ENCODE results near the gene GPRC5D. TPM values are rescaled to one million over a fixed set of nuclear protein-coding genes. Genes with fewer than 3 reads are reported as not detected.

GPRC5D gene
- total RNA-seq, 4 donors from 2014 or later = 0.95 TPM; not detected in 3

- Histone ChIP-seq H3K4me1 (peaks cover 0 to 55% (median 40%) of the 10 kb centered on the region in 3 donors), H3K36me3 (no peaks in the 10 kb centered on the region), H3K4me3 (no peak overlapping the region), H3K27ac (no peak overlapping the region), H3K9me3 (no peaks in the 10 kb centered on the region), H3K27me3 (peaks cover 0 to 8% (median 0%) of the 10 kb centered on the region in 4 donors)
- 55 to 69% methylated on average over 13 to 14 of the region's 14 CpGs for WGBS, 2 donors
- TF ChIP-seq POLR2A (IDR thresholded peaks at IDR 0.05) = no peak
- TF ChIP-seq, protein P1, sequence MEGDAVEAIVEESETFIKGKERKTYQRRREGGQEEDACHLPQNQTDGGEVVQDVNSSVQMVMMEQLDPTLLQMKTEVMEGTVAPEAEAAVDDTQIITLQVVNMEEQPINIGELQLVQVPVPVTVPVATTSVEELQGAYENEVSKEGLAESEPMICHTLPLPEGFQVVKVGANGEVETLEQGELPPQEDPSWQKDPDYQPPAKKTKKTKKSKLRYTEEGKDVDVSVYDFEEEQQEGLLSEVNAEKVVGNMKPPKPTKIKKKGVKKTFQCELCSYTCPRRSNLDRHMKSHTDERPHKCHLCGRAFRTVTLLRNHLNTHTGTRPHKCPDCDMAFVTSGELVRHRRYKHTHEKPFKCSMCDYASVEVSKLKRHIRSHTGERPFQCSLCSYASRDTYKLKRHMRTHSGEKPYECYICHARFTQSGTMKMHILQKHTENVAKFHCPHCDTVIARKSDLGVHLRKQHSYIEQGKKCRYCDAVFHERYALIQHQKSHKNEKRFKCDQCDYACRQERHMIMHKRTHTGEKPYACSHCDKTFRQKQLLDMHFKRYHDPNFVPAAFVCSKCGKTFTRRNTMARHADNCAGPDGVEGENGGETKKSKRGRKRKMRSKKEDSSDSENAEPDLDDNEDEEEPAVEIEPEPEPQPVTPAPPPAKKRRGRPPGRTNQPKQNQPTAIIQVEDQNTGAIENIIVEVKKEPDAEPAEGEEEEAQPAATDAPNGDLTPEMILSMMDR (IDR thresholded peaks at IDR 0.05) = no peak
- no peak for DNase-seq
- intact Hi-C loops (cut with DNase I) = no loop called here
These were observed 48.0 kb downstream of the GPRC5D start for GRCh38 chr12:12903642-12904609.

DNA sequence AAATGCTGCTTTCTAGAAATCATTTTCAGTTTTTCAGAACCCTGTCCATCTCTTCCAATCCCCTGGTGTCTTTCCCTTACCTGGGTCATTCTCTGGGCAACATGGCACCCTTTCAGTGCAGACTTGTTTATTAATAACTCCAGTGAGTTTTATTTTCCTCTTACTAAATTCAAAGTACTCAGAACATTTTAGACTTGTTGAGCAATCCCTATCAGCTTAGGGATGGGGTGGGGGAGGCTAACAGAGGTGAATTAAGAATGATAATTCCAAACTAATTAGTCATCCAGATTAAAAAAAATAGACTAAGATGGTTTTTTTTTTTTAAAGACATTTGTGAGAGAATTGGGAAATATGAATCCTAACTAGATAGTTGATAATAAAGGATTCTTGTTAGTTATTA lies 49.9 kb downstream of the GPRC5D start:
- H3K4me3 ChIP-seq = no peak overlapping the region
- intact Hi-C loops (cut with DNase I) = no loop called here
- TF ChIP-seq, protein P1 (IDR thresholded peaks at IDR 0.05) = no peak
- TF ChIP-seq POLR2A (IDR thresholded peaks at IDR 0.05) = no peak

DNA sequence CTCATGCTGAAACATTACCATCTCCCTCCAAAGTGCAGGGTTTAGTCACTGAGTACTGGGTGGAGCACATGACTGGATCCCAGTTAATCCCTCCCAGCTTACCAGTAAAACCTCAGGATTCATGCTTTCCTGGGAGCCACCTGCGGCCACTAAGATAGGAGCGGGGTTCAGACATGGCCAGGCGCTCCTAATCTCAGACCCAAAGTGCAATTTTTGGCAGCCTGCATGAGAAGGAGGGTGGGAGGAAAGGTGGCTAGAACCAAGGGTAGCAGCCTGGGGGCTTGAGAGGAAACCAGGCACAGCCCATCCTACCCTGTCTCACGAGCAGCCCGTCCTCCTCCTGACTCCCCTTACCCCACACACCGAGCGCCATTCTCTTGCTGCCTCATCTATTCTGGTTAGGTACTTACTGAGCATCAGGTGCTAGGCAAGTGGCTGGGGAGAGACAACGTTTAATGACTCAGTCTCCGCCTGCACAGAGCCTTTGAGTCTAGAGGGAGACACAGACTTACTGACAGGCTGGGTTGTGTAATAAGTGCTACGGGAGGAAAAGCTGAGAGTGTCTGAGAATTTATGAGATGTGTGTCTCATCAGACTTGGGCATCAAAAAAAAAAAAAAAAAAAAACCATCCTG lies 50.7 kb downstream of the GPRC5D start:
- no peak for DNase-seq
- intact Hi-C loops (cut with DNase I) = no loop called here
- peak overlapping the region in 1 of 4 donors; percentile 14 for H3K4me3 ChIP-seq
- peaks cover 0 to 60% (median 41%) of the 10 kb centered on the region in 3 donors for H3K4me1 ChIP-seq
- H3K9me3 ChIP-seq = no peaks in the 10 kb centered on the region
- 26 to 53% methylated on average over 7 to 10 of the region's 10 CpGs for WGBS, 2 donors
- H3K36me3 ChIP-seq = no peaks in the 10 kb centered on the region
- H3K27me3 ChIP-seq = peaks cover 0 to 8% (median 0%) of the 10 kb centered on the region in 4 donors
- peak overlapping the region; percentile 60 to 86 (median 68) for H3K27ac ChIP-seq
- TF ChIP-seq POLR2A (IDR thresholded peaks at IDR 0.05) = no peak
- TF ChIP-seq, protein P1 (IDR thresholded peaks at IDR 0.05) = no peak

More for the DNA sequence above, 49.9 kb downstream of the GPRC5D start:
- Histone ChIP-seq H3K4me1 (peaks cover 0 to 55% (median 40%) of the 10 kb centered on the region in 3 donors), H3K9me3 (no peaks in the 10 kb centered on the region), H3K36me3 (no peaks in the 10 kb centered on the region), H3K27me3 (peaks cover 0 to 8% (median 0%) of the 10 kb centered on the region in 4 donors), H3K27ac (peak overlapping the region; percentile 17 to 70 (median 68))
- DNase-seq = no peak

- H3K9me3 ChIP-seq = no peaks in the 10 kb centered on the region
These were observed 51.2 kb downstream of the GPRC5D start for GRCh38 chr12:12900786-12901157.

More at GRCh38 chr12:12900786-12901157, 51.2 kb downstream of the GPRC5D start:
- WGBS, 2 donors = 50 to 55% methylated on average over 2 of the region's 2 CpGs
- no peak for TF ChIP-seq POLR2A (IDR thresholded peaks at IDR 0.05)
- TF ChIP-seq, protein P1 (IDR thresholded peaks at IDR 0.05) = no peak
- peaks cover 0 to 64% (median 45%) of the 10 kb centered on the region in 3 donors for H3K4me1 ChIP-seq
- no peak for DNase-seq
- no peaks in the 10 kb centered on the region for H3K36me3 ChIP-seq
- no peak overlapping the region for H3K4me3 ChIP-seq
- peak overlapping the region in 3 of 4 donors; percentile 65 to 86 (median 70) for H3K27ac ChIP-seq
- intact Hi-C loops (cut with DNase I) = no loop called here
- peaks cover 0 to 8% (median 0%) of the 10 kb centered on the region in 4 donors for H3K27me3 ChIP-seq
